Upper lobe of left lung (tissue), 6 donors: ENCODE data around the gene CLEC16A. TPM values are rescaled to one million over a fixed set of nuclear protein-coding genes. Genes with fewer than 3 reads are reported as not detected.

Source experiments
- ATAC-seq, 2 donors: fragments of 200-7000 bp; cut with Tn5 transposase; one replicate each; pipeline ENCODE4 v1.9.1; 2022; ENCODE audit warnings: mild to moderate bottlenecking in 2 of 2, moderate library complexity in 2 of 2; ENCODE audit not compliant: low FRiP score in 2 of 2
- DNase-seq, 2 donors: peaks; one replicate each; pipeline ENCODE4 v3.0.0-alpha.2; 2019 to 2020
- H3K27ac ChIP-seq, 4 donors: fragments of 200-600 bp; sonication (generic); one replicate each; pipeline ENCODE4 v1.5.1; 2016 to 2019
- H3K27me3 ChIP-seq, 4 donors: fragments of 200-600 bp; sonication (generic); one replicate each; pipeline ENCODE4 v1.5.1; 2017 to 2019
- H3K36me3 ChIP-seq, 4 donors: fragments of 200-600 bp; sonication (generic); one replicate each; pipeline ENCODE4 v1.5.1; 2016 to 2019
- H3K4me1 ChIP-seq, 4 donors: fragments of 200-600 bp; sonication (generic); one replicate each; pipeline ENCODE4 v1.5.1; 2018 to 2019
- H3K4me3 ChIP-seq, 4 donors: fragments of 200-600 bp; sonication (generic); one replicate each; pipeline ENCODE4 v1.5.1; 2017 to 2019; ENCODE audit warnings: mild to moderate bottlenecking in 2 of 4, moderate library complexity in 1 of 4
- H3K9me3 ChIP-seq, 4 donors: fragments of 200-600 bp; sonication (generic); one replicate each; pipeline ENCODE4 v1.5.1; 2018 to 2019
- CTCF ChIP-seq, 6 experiments: fragments of 450-650 bp in 4 of 6; fragments of 200-600 bp in 2 of 6; sonication (generic) in 2 of 6; IDR thresholded peaks; one replicate each; pipeline ENCODE4 v1.5.1; 2016 to 2019; ENCODE audit warnings: antibody characterized with exemption in 6 of 6
- EP300 ChIP-seq, 4 donors: sonication (generic); formaldehyde crosslinking; IDR thresholded peaks; one replicate each; pipeline ENCODE4 v1.5.1; 2017; ENCODE audit warnings: antibody characterized with exemption in 4 of 4, control low read depth in 2 of 4
- POLR2A ChIP-seq, 4 donors: fragments of 450-650 bp; IDR thresholded peaks; one replicate each; pipeline ENCODE4 v1.5.1; 2016 to 2017; ENCODE audit warnings: antibody characterized with exemption in 4 of 4, mild to moderate bottlenecking in 2 of 4
- POLR2AphosphoS5 ChIP-seq, 2 donors: sonication (generic); formaldehyde crosslinking; IDR thresholded peaks; one replicate each; pipeline ENCODE4 v1.5.1; 2017; ENCODE audit warnings: antibody characterized with exemption in 2 of 2
- WGBS, 2 donors: methylation state at CpG; one replicate each; pipeline ENCODE4 v1.1.5; 2017 to 2018; 5-methylcytosine and 5-hydroxymethylcytosine counted together
- total RNA-seq, 6 donors: library from RNA; depleted of rRNA in 4 of 6; stranded (reverse); fragments of >200 nt in 4 of 6; gene quantifications; one replicate each; pipeline versions ENCODE4 v1.1.0 to v1.2.1, GENCODE V29; 2016 to 2021
- donor health status: DM: no; HTN: no; CAD: no; lungs with moderate emphysema.
- donor health status: DM: no; HTN: yes; CAD: no; lungs with severe emphysema.

The CLEC16A gene
- total RNA-seq, 6 donors from 2014 or later, result 33.3 to 85.9 (median 46.4) TPM

- H3K9me3 ChIP-seq, result no peaks in the 10 kb centered on the region
- H3K27me3 ChIP-seq, result no peaks in the 10 kb centered on the region
- H3K4me3 ChIP-seq, result no peak overlapping the region
- DNase-seq, result peak; percentile 47 to 88
- WGBS, 2 donors, result 80 to 81% methylated on average over 11 to 12 of the region's 12 CpGs
- peak overlapping the region in 3 of 4 donors; percentile 36 to 64 (median 52) for H3K27ac ChIP-seq
- TF ChIP-seq POLR2A (IDR thresholded peaks at IDR 0.05) (no peak), EP300 (IDR thresholded peaks at IDR 0.05) (peak in 1 of 4 donors; percentile 53), CTCF (IDR thresholded peaks at IDR 0.05) (no peak), POLR2AphosphoS5 (IDR thresholded peaks at IDR 0.05) (peak; percentile 73 to 92)
- ATAC-seq, result peak; percentile 40 to 62
- peaks cover 11 to 25% (median 20%) of the 10 kb centered on the region in 4 donors for H3K4me1 ChIP-seq
- H3K36me3 ChIP-seq, result peaks cover 0 to 20% (median 3%) of the 10 kb centered on the region in 4 donors
Measured at GRCh38 chr16:11089504-11090124, 145.2 kb downstream of the CLEC16A start.

- DNase-seq, result no peak
Measured at GRCh38 chr16:11090232-11090631, 145.9 kb downstream of the CLEC16A start.

GRCh38 chr16:11091021-11091785 is 146.8 kb downstream of the CLEC16A start:
- no peak overlapping the region for H3K4me3 ChIP-seq
- peaks cover 0 to 18% (median 3%) of the 10 kb centered on the region in 4 donors for H3K36me3 ChIP-seq
- H3K4me1 ChIP-seq, result peaks cover 13 to 28% (median 22%) of the 10 kb centered on the region in 4 donors
- WGBS, 2 donors, result 83 to 85% methylated on average over 11 to 14 of the region's 14 CpGs
- no peak for ATAC-seq
- H3K9me3 ChIP-seq, result no peaks in the 10 kb centered on the region
- no peaks in the 10 kb centered on the region for H3K27me3 ChIP-seq
- peak in 1 of 2 donors; percentile 45 for DNase-seq
- H3K27ac ChIP-seq, result peak overlapping the region in 3 of 4 donors; percentile 10 to 43 (median 36)
- no peak for TF ChIP-seq CTCF (IDR thresholded peaks at IDR 0.05)
- TF ChIP-seq POLR2A (IDR thresholded peaks at IDR 0.05), result no peak
- no peak for TF ChIP-seq EP300 (IDR thresholded peaks at IDR 0.05)
- TF ChIP-seq POLR2AphosphoS5 (IDR thresholded peaks at IDR 0.05), result no peak

More at GRCh38 chr16:11090232-11090631, 145.9 kb downstream of the CLEC16A start:
- TF ChIP-seq CTCF (IDR thresholded peaks at IDR 0.05) (no peak), EP300 (IDR thresholded peaks at IDR 0.05) (no peak), POLR2AphosphoS5 (IDR thresholded peaks at IDR 0.05) (peak in 1 of 2 donors; percentile 54)
- Histone ChIP-seq H3K4me1 (peaks cover 13 to 27% (median 23%) of the 10 kb centered on the region in 4 donors), H3K4me3 (no peak overlapping the region), H3K27ac (peak overlapping the region in 3 of 4 donors; percentile 36 to 52 (median 43)), H3K36me3 (peaks cover 0 to 17% (median 3%) of the 10 kb centered on the region in 4 donors), H3K9me3 (no peaks in the 10 kb centered on the region), H3K27me3 (no peaks in the 10 kb centered on the region)
- WGBS, 2 donors, result 70 to 73% methylated on average over 6 of the region's 6 CpGs
- no peak for ATAC-seq

- Histone ChIP-seq H3K27me3 (no peaks in the 10 kb centered on the region), H3K4me3 (no peak overlapping the region), H3K4me1 (peaks cover 13 to 28% (median 20%) of the 10 kb centered on the region in 4 donors), H3K27ac (peak overlapping the region in 3 of 4 donors; percentile 29 to 70 (median 58)), H3K9me3 (no peaks in the 10 kb centered on the region), H3K36me3 (peaks cover 0 to 21% (median 3%) of the 10 kb centered on the region in 4 donors)
- DNase-seq (no peak), ATAC-seq (peak in 1 of 2 donors; percentile 30)
- no peak for TF ChIP-seq POLR2AphosphoS5 (IDR thresholded peaks at IDR 0.05)
- TF ChIP-seq CTCF (IDR thresholded peaks at IDR 0.05), result no peak
- no peak for TF ChIP-seq POLR2A (IDR thresholded peaks at IDR 0.05)
- no peak for TF ChIP-seq EP300 (IDR thresholded peaks at IDR 0.05)
- 79 to 85% methylated on average over 6 to 12 of the region's 12 CpGs for WGBS, 2 donors
Measured at GRCh38 chr16:11092788-11093571, 148.6 kb downstream of the CLEC16A start.
